Fibroblast of villous mesenchyme (primary cell): Measurements from ENCODE around the gene SEPTIN10. TPM values are rescaled to one million over a fixed set of nuclear protein-coding genes. Genes with fewer than 3 reads are reported as not detected.
"Not testable (repeated sequence)": the region's sequence is repeated elsewhere in the genome, so short reads cannot be mapped to it uniquely, and the experiment has no call there.

Experiments
- DNase-seq: peaks from one replicate; pipeline ENCODE4 v3.0.0-alpha.2; 2010; ENCODE audit warnings: low read depth
- H3K4me3 ChIP-seq: 2 replicates; pipeline ENCODE4 v1.5.1; 2011; ENCODE audit warnings: low read depth, mild to moderate bottlenecking, low read length
- CTCF ChIP-seq: IDR thresholded peaks from 2 replicates; pipeline ENCODE4 v1.5.1; 2012; ENCODE audit warnings: low read depth, mild to moderate bottlenecking, low read length; ENCODE audit not compliant: insufficient read depth
- total RNA-seq: library from RNA; depleted of rRNA; stranded (reverse); fragments of >200 nt; gene quantifications from 2 replicates; pipeline ENCODE4 v1.2.3, GENCODE V29; 2012

Gene SEPTIN10
- total RNA-seq, 1 donor: 83.3 TPM

GRCh38 chr2:109633284-109633961 lies 19.7 kb upstream of the SEPTIN10 start:
- no peak for TF ChIP-seq CTCF
- no peak for DNase-seq
- H3K4me3 ChIP-seq: no peak overlapping the region

- DNase-seq: no peak
- no peak overlapping the region for H3K4me3 ChIP-seq
- no peak for TF ChIP-seq CTCF
Observed at GRCh38 chr2:109632158-109632789, 18.5 kb upstream of the SEPTIN10 start.

- no peak for DNase-seq
- no peak for TF ChIP-seq CTCF
- H3K4me3 ChIP-seq: no peak overlapping the region
Observed at GRCh38 chr2:109631741-109632140, 18.0 kb upstream of the SEPTIN10 start.

- H3K4me3 ChIP-seq: no peak overlapping the region
- TF ChIP-seq CTCF: no peak
- no peak for DNase-seq
Observed at GRCh38 chr2:109630441-109631430, 17.0 kb upstream of the SEPTIN10 start.

- DNase-seq: no peak
- no peak for TF ChIP-seq CTCF
Observed at GRCh38 chr2:109629867-109630266, 16.1 kb upstream of the SEPTIN10 start.

GRCh38 chr2:109628321-109628720 lies 14.6 kb upstream of the SEPTIN10 start:
- not testable (repeated sequence) for DNase-seq, H3K4me3 ChIP-seq

More at GRCh38 chr2:109629867-109630266, 16.1 kb upstream of the SEPTIN10 start:
- no peak overlapping the region for H3K4me3 ChIP-seq

GRCh38 chr2:109624339-109624738 lies 10.6 kb upstream of the SEPTIN10 start:
- no peak for DNase-seq
- no peak overlapping the region for H3K4me3 ChIP-seq
- TF ChIP-seq CTCF: no peak
